ENCODE measurements around the gene TKT. TPM values are rescaled to one million over a fixed set of nuclear protein-coding genes. Genes with fewer than 3 reads are reported as not detected.

The TKT gene
- polyA plus RNA-seq, 2 of the 4 experiments (the other 2 are of a cell fraction): 628 to 1,457 TPM

GRCh38 chr3:53257465-53257864 is 1.6 kb upstream of the TKT start:
- no peak for FAIRE-seq
- ChIA-PET POLR2A (no interaction called here), CTCF (interaction anchor here (0.9 to 1.7 kb wide), 5 partner anchors 10 to 143 kb away, joined by 3 to 5 read pairs (median 3); no protein-coding TSS in a partner anchor)
- DNase-seq (ENCODE audit: low read depth in 1 of 2, low spot score in 1 of 2): no peak
- Histone ChIP-seq H3K4me1 (peaks cover 32% of the 10 kb centered on the region), H3K9me3 (no peaks in the 10 kb centered on the region), H3K27ac (peak overlapping the region; percentile 99 to 100; a peak in 5 of 6 replicates), H3K4me3 (no peak overlapping the region), H3K4me2 (no peak overlapping the region)
- TF ChIP-seq HDAC2 (IDR thresholded peaks at IDR 0.05) (no peak), CHD4 (IDR thresholded peaks at IDR 0.05; ENCODE audit: borderline replicate concordance) (no peak), TP53 (CRISPR knock-in tag; IDR thresholded peaks at IDR 0.05) (no peak), CEBPB (IDR thresholded peaks at IDR 0.05) (no peak), REST (IDR thresholded peaks at IDR 0.05) (no peak), HES2 (IDR thresholded peaks at IDR 0.05) (no peak), ESRRA (IDR thresholded peaks at IDR 0.05; ENCODE audit: borderline replicate concordance, low read length) (no peak), CBX8 (IDR thresholded peaks at IDR 0.05) (no peak), ZSCAN20 (CRISPR knock-in tag; IDR thresholded peaks at IDR 0.05) (no peak), RNF2 (IDR thresholded peaks at IDR 0.05; ENCODE audit: borderline replicate concordance, low read depth) (no peak), ZC3H11A (IDR thresholded peaks at IDR 0.05) (no peak), PBX3 (IDR thresholded peaks at IDR 0.05) (no peak), SREBF2 (IDR thresholded peaks at IDR 0.05) (no peak), EHMT2 (IDR thresholded peaks at IDR 0.05; ENCODE audit: low read depth) (no peak)
- WGBS (ENCODE audit: missing lambda C conversion rate): 88% methylated on average over 3 of the region's 4 CpGs
- no peak for ATAC-seq

- no peak for TF ChIP-seq NPAS2 (CRISPR knock-in tag; IDR thresholded peaks at IDR 0.05; ENCODE audit: borderline replicate concordance)
- TF ChIP-seq HOXB13 (CRISPR knock-in tag; IDR thresholded peaks at IDR 0.05; ENCODE audit: low read depth): no peak
- no peak for TF ChIP-seq EHMT2 (IDR thresholded peaks at IDR 0.05; ENCODE audit: low read depth)
- no peak for TF ChIP-seq NR3C1 (IDR thresholded peaks at IDR 0.05)
- no peak for TF ChIP-seq TFCP2L1 (CRISPR knock-in tag; IDR thresholded peaks at IDR 0.05)
- TF ChIP-seq CBX8 (IDR thresholded peaks at IDR 0.05): no peak
- no peak for TF ChIP-seq RFX5 (IDR thresholded peaks at IDR 0.05)
- TF ChIP-seq JUN (IDR thresholded peaks at IDR 0.05): no peak
- no peak for TF ChIP-seq POLR2A (IDR thresholded peaks at IDR 0.05; ENCODE audit: low read length)
- no peak for TF ChIP-seq E2F6 (IDR thresholded peaks at IDR 0.05; ENCODE audit: borderline replicate concordance, low read depth)
- no peak for TF ChIP-seq ZSCAN20 (CRISPR knock-in tag; IDR thresholded peaks at IDR 0.05)
- 97% methylated on average over 5 of the region's 5 CpGs for WGBS (ENCODE audit: missing lambda C conversion rate)
- CTCF ChIA-PET: interaction anchor here (1.0 to 1.7 kb wide), 4 partner anchors 9 to 142 kb away, joined by 3 to 5 read pairs (median 3); no protein-coding TSS in a partner anchor
- FAIRE-seq (no peak), ATAC-seq (no peak), DNase-seq (ENCODE audit: low read depth in 1 of 2, low spot score in 1 of 2) (no peak)
- H3K4me2 ChIP-seq: peak overlapping the region; percentile 58; the same call in 2 of the 3 replicates
- peak overlapping the region; percentile 99 to 100 for H3K27ac ChIP-seq
- POLR2A ChIA-PET: no interaction called here
- no peaks in the 10 kb centered on the region for H3K9me3 ChIP-seq
- H3K4me1 ChIP-seq: peaks cover 26% of the 10 kb centered on the region
- no peak overlapping the region for H3K4me3 ChIP-seq
Observed at GRCh38 chr3:53256704-53257055, 858 bp upstream of the TKT start.

Data from A549 (cell line).